Measurements from ENCODE around the gene TCERG1L.

Gene TCERG1L

DNA sequence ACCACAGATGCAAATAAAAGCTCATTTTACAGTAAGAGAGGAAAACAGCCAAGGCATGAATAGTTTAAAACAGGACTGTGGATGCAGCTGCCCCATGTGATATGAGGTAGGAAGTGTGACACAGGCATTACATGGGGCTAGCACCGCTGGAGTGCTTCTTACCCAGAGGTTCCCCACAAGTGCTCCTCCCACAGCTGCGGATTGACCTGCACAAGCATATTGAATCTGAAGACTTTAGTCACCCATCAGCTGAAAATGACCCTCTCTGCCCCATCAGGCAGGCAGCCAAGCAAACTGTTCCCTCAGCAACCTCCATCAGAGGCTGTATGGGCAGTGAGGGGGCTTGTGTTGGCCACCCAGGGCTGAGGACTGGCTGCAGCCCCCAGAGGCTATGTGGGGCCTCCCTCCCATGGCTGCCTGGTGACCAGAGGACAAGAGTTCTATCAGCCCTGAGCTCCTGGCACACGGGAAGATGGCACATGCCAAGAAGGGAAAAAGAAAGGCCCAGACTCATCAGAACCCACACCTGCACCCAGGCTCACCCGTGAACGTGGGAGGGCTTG lies 98.7 kb downstream of the TCERG1L start:
- H3K4me3 ChIP-seq (replicated peaks in 1 of 2; ENCODE audit: low read depth in 2 of 2, low read length in 2 of 2): no peak overlapping the region
- TF ChIP-seq, protein P1, sequence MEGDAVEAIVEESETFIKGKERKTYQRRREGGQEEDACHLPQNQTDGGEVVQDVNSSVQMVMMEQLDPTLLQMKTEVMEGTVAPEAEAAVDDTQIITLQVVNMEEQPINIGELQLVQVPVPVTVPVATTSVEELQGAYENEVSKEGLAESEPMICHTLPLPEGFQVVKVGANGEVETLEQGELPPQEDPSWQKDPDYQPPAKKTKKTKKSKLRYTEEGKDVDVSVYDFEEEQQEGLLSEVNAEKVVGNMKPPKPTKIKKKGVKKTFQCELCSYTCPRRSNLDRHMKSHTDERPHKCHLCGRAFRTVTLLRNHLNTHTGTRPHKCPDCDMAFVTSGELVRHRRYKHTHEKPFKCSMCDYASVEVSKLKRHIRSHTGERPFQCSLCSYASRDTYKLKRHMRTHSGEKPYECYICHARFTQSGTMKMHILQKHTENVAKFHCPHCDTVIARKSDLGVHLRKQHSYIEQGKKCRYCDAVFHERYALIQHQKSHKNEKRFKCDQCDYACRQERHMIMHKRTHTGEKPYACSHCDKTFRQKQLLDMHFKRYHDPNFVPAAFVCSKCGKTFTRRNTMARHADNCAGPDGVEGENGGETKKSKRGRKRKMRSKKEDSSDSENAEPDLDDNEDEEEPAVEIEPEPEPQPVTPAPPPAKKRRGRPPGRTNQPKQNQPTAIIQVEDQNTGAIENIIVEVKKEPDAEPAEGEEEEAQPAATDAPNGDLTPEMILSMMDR (IDR thresholded peaks at IDR 0.05; ENCODE audit: low read depth, low read length): no peak
- no peak for DNase-seq (ENCODE audit: low read depth in 2 of 2)

GRCh38 chr10:131211965-131212619 lies 99.4 kb downstream of the TCERG1L start:
- no peak for DNase-seq (ENCODE audit: low read depth in 2 of 2)
- TF ChIP-seq, protein P1 (IDR thresholded peaks at IDR 0.05; ENCODE audit: low read depth, low read length): no peak
- no peak overlapping the region for H3K4me3 ChIP-seq (replicated peaks in 1 of 2; ENCODE audit: low read depth in 2 of 2, low read length in 2 of 2)

GRCh38 chr10:131211559-131211958 lies 100.0 kb downstream of the TCERG1L start:
- H3K4me3 ChIP-seq (replicated peaks in 1 of 2; ENCODE audit: low read depth in 2 of 2, low read length in 2 of 2): no peak overlapping the region
- TF ChIP-seq, protein P1 (IDR thresholded peaks at IDR 0.05; ENCODE audit: low read depth, low read length): no peak
- DNase-seq (ENCODE audit: low read depth in 2 of 2): no peak

DNA sequence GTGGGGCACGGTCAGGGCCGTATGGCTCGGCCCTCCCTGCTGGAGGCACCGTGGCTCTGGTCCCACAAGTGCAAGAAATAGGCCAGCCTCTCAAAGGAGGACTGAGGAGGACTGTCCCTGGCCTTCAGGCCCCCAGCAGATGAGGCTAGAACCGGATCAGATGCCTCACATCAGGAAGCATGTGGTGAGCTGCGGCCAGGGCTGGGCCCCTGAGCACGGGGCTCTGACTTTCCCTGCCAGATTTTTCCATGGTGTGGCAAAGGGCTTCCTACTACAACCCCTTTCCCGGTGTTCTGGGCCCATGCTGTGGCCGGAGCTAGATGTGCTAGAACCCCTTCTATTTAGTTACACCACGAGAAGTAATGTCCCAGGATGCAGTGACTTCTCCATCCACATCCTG lies 100.4 kb downstream of the TCERG1L start:
- TF ChIP-seq, protein P1 (IDR thresholded peaks at IDR 0.05; ENCODE audit: low read depth, low read length): no peak
- DNase-seq (ENCODE audit: low read depth in 2 of 2): no peak

GRCh38 chr10:131210181-131210580 lies 101.3 kb downstream of the TCERG1L start:
- no peak for DNase-seq (ENCODE audit: low read depth in 2 of 2)
- H3K4me3 ChIP-seq (replicated peaks in 1 of 2; ENCODE audit: low read depth in 2 of 2, low read length in 2 of 2): no peak overlapping the region
- TF ChIP-seq, protein P1 (IDR thresholded peaks at IDR 0.05; ENCODE audit: low read depth, low read length): no peak

More for the DNA sequence above, 100.4 kb downstream of the TCERG1L start:
- no peak overlapping the region for H3K4me3 ChIP-seq (replicated peaks in 1 of 2; ENCODE audit: low read depth in 2 of 2, low read length in 2 of 2)

- no peak overlapping the region for H3K4me3 ChIP-seq (replicated peaks in 1 of 2; ENCODE audit: low read depth in 2 of 2, low read length in 2 of 2)
- TF ChIP-seq, protein P1 (IDR thresholded peaks at IDR 0.05; ENCODE audit: low read depth, low read length): no peak
- DNase-seq (ENCODE audit: low read depth in 2 of 2): no peak
Measured at GRCh38 chr10:131207584-131208532, 103.7 kb downstream of the TCERG1L start.
